ENCODE measurements around the gene FAM180B. TPM values are rescaled to one million over a fixed set of nuclear protein-coding genes. Genes with fewer than 3 reads are reported as not detected.
"Not testable (repeated sequence)": the region's sequence is repeated elsewhere in the genome, so short reads cannot be mapped to it uniquely, and the experiment has no call there.

Gene FAM180B
- total and polyA plus RNA-seq, 2 experiments from 2014 or later, result not detected

GRCh38 chr11:47560426-47560825 is 26.1 kb upstream of the FAM180B start:
- Mint-ChIP-seq H3K36me3 (ENCODE audit: low read depth) (no peaks in the 10 kb centered on the region), H3K4me3 (no peak overlapping the region), H3K9me3 (no peaks in the 10 kb centered on the region), H3K27ac (no peak overlapping the region), H3K27me3 (ENCODE audit: insufficient read depth, low read depth, poor library complexity) (peaks cover 7% of the 10 kb centered on the region), H3K4me1 (peaks cover 3% of the 10 kb centered on the region; the same call in 2 of the 3 replicates)
- H3F3A ChIP-seq (replicated peaks; ENCODE audit: low read depth), result no peaks in the 10 kb centered on the region
- H3K79me2 ChIP-seq (replicated peaks; ENCODE audit: insufficient read depth), result no peaks in the 10 kb centered on the region
- H3K27ac ChIP-seq (ENCODE audit: low read depth), result no peak overlapping the region
- H3K9me2 ChIP-seq (ENCODE audit: insufficient read depth), result no peaks in the 10 kb centered on the region
- no peak overlapping the region for H2AFZ ChIP-seq
- DNase-seq (ENCODE audit: low spot score), result no peak
- no peak overlapping the region for H3K4me2 ChIP-seq
- peaks cover 6% of the 10 kb centered on the region; the same call in 1 of the 2 replicates for H3K4me1 ChIP-seq (ENCODE audit: insufficient read depth)
- no peaks in the 10 kb centered on the region for H3K27me3 ChIP-seq (ENCODE audit: insufficient read depth)
- no peaks in the 10 kb centered on the region for H4K20me1 ChIP-seq (replicated peaks; ENCODE audit: insufficient read depth)
- no peak for TF ChIP-seq NANOG (IDR thresholded peaks at IDR 0.05; ENCODE audit: borderline replicate concordance)
- H3K4me3 ChIP-seq, result no peak overlapping the region
- no peak for ATAC-seq
- no peaks in the 10 kb centered on the region for H3K36me3 ChIP-seq (ENCODE audit: insufficient read depth)

GRCh38 chr11:47562393-47562792 is 24.1 kb upstream of the FAM180B start:
- not testable (repeated sequence) for H3K27ac Mint-ChIP-seq

DNA sequence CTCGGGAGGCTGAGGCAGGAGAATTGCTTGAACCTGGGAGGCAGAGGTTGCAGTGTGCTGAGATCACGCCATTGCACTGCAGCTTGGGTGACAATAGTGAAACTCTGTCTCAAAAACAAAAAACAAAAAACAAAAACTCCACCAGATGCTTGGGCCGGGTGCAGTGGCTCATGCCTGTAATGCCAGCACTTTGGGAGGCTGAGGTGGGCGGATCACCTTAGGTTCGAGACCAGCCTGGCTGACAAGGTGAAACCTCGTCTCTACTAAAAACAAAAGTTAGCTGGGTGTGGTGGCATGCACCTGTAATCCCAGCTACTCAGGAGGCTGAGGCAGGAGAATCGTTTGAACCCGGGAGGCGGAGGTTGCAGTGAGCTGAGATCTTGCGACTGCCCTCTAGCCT is 22.1 kb upstream of the FAM180B start:
- H3K9me2 ChIP-seq (ENCODE audit: insufficient read depth); H4K20me1 ChIP-seq (replicated peaks; ENCODE audit: insufficient read depth); ATAC-seq; H2AFZ ChIP-seq; H3K36me3 ChIP-seq (ENCODE audit: insufficient read depth); H3F3A ChIP-seq (replicated peaks; ENCODE audit: low read depth); H3K4me1 Mint-ChIP-seq; DNase-seq (ENCODE audit: low spot score); H3K27ac ChIP-seq (ENCODE audit: low read depth); H3K27me3 Mint-ChIP-seq (ENCODE audit: insufficient read depth, low read depth, poor library complexity); H3K36me3 Mint-ChIP-seq (ENCODE audit: low read depth); H3K4me3 ChIP-seq; H3K27me3 ChIP-seq (ENCODE audit: insufficient read depth); H3K4me1 ChIP-seq (ENCODE audit: insufficient read depth); H3K27ac Mint-ChIP-seq; H3K9me3 Mint-ChIP-seq: not testable (repeated sequence)
- peak overlapping the region; percentile 88; the same call in 2 of the 3 replicates for H3K4me3 Mint-ChIP-seq
- Histone ChIP-seq H3K79me2 (replicated peaks; ENCODE audit: insufficient read depth) (peaks cover 29% of the 10 kb centered on the region), H3K4me2 (peak overlapping the region; percentile 98)

More at GRCh38 chr11:47562393-47562792, 24.1 kb upstream of the FAM180B start:
- not testable (repeated sequence) for H3K9me3 Mint-ChIP-seq; H2AFZ ChIP-seq; H3K4me2 ChIP-seq; H3K36me3 Mint-ChIP-seq (ENCODE audit: low read depth); H3K27me3 Mint-ChIP-seq (ENCODE audit: insufficient read depth, low read depth, poor library complexity); H4K20me1 ChIP-seq (replicated peaks; ENCODE audit: insufficient read depth); H3K27me3 ChIP-seq (ENCODE audit: insufficient read depth); ATAC-seq; H3K9me2 ChIP-seq (ENCODE audit: insufficient read depth); H3K4me1 Mint-ChIP-seq; DNase-seq (ENCODE audit: low spot score); H3K4me3 Mint-ChIP-seq; H3K4me3 ChIP-seq; H3K27ac ChIP-seq (ENCODE audit: low read depth); H3F3A ChIP-seq (replicated peaks; ENCODE audit: low read depth); H3K4me1 ChIP-seq (ENCODE audit: insufficient read depth); H3K36me3 ChIP-seq (ENCODE audit: insufficient read depth)
- H3K79me2 ChIP-seq (replicated peaks; ENCODE audit: insufficient read depth), result peaks cover 14% of the 10 kb centered on the region

- peaks cover 15% of the 10 kb centered on the region for H3K36me3 Mint-ChIP-seq (ENCODE audit: low read depth)
- peak overlapping the region; percentile 88 for H3K4me3 Mint-ChIP-seq
- H3K27ac Mint-ChIP-seq, result no peak overlapping the region
- no peak overlapping the region for H3K27ac ChIP-seq (ENCODE audit: low read depth)
- no peaks in the 10 kb centered on the region for H4K20me1 ChIP-seq (replicated peaks; ENCODE audit: insufficient read depth)
- peaks cover 8% of the 10 kb centered on the region for H3K27me3 Mint-ChIP-seq (ENCODE audit: insufficient read depth, low read depth, poor library complexity)
- 0 out of 2 replicates have a peak, but pooled peaks cover 4% of the 10 kb centered on the region for H3F3A ChIP-seq (replicated peaks; ENCODE audit: low read depth)
- DNase-seq (ENCODE audit: low spot score) (no peak), ATAC-seq (peak; percentile 47)
- H3K4me3 ChIP-seq, result peak overlapping the region; percentile 96
- no peaks in the 10 kb centered on the region for H3K9me2 ChIP-seq (ENCODE audit: insufficient read depth)
- peak overlapping the region; percentile 98 for H2AFZ ChIP-seq
- H3K79me2 ChIP-seq (replicated peaks; ENCODE audit: insufficient read depth), result peaks cover 34% of the 10 kb centered on the region
- H3K27me3 ChIP-seq (ENCODE audit: insufficient read depth), result no peaks in the 10 kb centered on the region
- peaks cover 2% of the 10 kb centered on the region; the same call in 1 of the 3 replicates for H3K9me3 Mint-ChIP-seq
- peaks cover 6% of the 10 kb centered on the region; the same call in 1 of the 2 replicates for H3K4me1 ChIP-seq (ENCODE audit: insufficient read depth)
- no peaks in the 10 kb centered on the region for H3K36me3 ChIP-seq (ENCODE audit: insufficient read depth)
- peak overlapping the region; percentile 98 for H3K4me2 ChIP-seq
- H3K4me1 Mint-ChIP-seq, result peaks cover 8% of the 10 kb centered on the region
- TF ChIP-seq NANOG (IDR thresholded peaks at IDR 0.05; ENCODE audit: borderline replicate concordance), result no peak
- TF ChIP-seq CTCF (conservative IDR thresholded peaks at IDR 0.05; ENCODE audit: low read depth in 2 of 2), result no peak
- no peak for TF ChIP-seq EZH2 (IDR thresholded peaks at IDR 0.05; ENCODE audit: low read depth, unreplicated experiment)
- no peak for TF ChIP-seq JUNB (IDR thresholded peaks at IDR 0.05; ENCODE audit: unreplicated experiment)
Measured at GRCh38 chr11:47564933-47565339, 21.5 kb upstream of the FAM180B start.
